ENCODE results near the gene SEMA4D.

DNA sequence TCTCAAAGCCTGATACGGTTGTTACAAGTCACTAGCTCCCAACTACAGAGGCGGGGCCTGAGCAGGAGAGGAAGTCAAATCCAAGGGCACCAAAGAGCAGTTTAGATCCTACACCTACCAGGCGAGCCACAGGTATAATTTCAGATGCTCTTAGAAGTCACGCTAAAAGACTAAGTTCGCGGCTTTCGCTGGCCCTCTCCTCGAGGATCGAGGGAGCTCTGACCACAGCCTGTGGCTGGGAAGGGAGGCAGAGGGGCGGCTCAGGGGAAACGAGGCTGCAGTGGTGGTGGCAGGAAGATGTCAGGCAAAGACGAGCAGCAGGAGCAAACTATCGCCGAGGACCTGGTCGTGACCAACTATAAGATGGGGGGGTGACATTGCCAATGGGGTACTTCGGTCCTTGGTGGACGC is 48.6 kb downstream of the SEMA4D start:
- TF ChIP-seq, protein P1, sequence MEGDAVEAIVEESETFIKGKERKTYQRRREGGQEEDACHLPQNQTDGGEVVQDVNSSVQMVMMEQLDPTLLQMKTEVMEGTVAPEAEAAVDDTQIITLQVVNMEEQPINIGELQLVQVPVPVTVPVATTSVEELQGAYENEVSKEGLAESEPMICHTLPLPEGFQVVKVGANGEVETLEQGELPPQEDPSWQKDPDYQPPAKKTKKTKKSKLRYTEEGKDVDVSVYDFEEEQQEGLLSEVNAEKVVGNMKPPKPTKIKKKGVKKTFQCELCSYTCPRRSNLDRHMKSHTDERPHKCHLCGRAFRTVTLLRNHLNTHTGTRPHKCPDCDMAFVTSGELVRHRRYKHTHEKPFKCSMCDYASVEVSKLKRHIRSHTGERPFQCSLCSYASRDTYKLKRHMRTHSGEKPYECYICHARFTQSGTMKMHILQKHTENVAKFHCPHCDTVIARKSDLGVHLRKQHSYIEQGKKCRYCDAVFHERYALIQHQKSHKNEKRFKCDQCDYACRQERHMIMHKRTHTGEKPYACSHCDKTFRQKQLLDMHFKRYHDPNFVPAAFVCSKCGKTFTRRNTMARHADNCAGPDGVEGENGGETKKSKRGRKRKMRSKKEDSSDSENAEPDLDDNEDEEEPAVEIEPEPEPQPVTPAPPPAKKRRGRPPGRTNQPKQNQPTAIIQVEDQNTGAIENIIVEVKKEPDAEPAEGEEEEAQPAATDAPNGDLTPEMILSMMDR (IDR thresholded peaks at IDR 0.05): no peak
- TF ChIP-seq POLR2A (IDR thresholded peaks at IDR 0.05): no peak

Data from adrenal gland (tissue), 5 donors.